Fibroblast of the aortic adventitia (primary cell): ENCODE results near the gene CIAO2A. TPM values are rescaled to one million over a fixed set of nuclear protein-coding genes. Genes with fewer than 3 reads are reported as not detected.

Experiments
- DNase-seq: peaks from one replicate; pipeline ENCODE4 v3.0.0-alpha.2; 2010; ENCODE audit warnings: low read depth
- H3K4me3 ChIP-seq: 2 replicates; pipeline ENCODE4 v1.5.1; 2011; ENCODE audit warnings: low read depth, mild to moderate bottlenecking, control low read depth, low read length, moderate library complexity
- small RNA-seq: library from RNA; depleted of rRNA; stranded (forward); fragments of <200 nt; gene quantifications from one replicate; pipeline ENCODE3, GENCODE V24; 2012
- total RNA-seq: library from RNA; depleted of rRNA; stranded (reverse); fragments of >200 nt; gene quantifications from 2 replicates; pipeline ENCODE4 v1.2.3, GENCODE V29; 2012; ENCODE audit warnings: low replicate concordance
- TF ChIP-seq, protein P1 (sequence below): IDR thresholded peaks from 2 replicates; pipeline ENCODE4 v1.5.1; 2011; ENCODE audit warnings: mild to moderate bottlenecking, low read length, control low read depth, inconsistent platforms; ENCODE audit not compliant: insufficient read depth

CIAO2A gene
- total RNA-seq, 1 donor = 57.5 TPM

DNA sequence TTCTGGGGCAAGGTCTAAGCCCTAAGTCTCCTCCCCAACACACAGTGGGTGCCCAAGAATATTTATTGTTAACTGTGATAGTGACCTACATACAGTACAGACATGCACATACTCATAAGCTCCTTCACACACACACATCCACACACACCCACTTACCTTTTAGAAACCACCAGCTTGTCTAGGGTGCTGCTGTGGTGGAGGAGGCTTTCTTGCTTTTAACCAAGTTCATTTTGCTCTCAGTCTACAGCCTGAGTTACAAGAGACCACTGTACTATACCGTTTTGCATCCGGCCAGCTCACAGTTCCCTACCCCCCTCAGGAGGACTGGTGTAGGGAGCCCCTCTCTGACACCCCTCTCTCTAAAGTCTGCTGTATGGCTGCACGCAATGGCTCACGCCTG, 64.0 kb downstream of the CIAO2A start:
- no peak overlapping the region for H3K4me3 ChIP-seq
- TF ChIP-seq, protein P1, sequence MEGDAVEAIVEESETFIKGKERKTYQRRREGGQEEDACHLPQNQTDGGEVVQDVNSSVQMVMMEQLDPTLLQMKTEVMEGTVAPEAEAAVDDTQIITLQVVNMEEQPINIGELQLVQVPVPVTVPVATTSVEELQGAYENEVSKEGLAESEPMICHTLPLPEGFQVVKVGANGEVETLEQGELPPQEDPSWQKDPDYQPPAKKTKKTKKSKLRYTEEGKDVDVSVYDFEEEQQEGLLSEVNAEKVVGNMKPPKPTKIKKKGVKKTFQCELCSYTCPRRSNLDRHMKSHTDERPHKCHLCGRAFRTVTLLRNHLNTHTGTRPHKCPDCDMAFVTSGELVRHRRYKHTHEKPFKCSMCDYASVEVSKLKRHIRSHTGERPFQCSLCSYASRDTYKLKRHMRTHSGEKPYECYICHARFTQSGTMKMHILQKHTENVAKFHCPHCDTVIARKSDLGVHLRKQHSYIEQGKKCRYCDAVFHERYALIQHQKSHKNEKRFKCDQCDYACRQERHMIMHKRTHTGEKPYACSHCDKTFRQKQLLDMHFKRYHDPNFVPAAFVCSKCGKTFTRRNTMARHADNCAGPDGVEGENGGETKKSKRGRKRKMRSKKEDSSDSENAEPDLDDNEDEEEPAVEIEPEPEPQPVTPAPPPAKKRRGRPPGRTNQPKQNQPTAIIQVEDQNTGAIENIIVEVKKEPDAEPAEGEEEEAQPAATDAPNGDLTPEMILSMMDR = no peak
- DNase-seq = no peak

DNA sequence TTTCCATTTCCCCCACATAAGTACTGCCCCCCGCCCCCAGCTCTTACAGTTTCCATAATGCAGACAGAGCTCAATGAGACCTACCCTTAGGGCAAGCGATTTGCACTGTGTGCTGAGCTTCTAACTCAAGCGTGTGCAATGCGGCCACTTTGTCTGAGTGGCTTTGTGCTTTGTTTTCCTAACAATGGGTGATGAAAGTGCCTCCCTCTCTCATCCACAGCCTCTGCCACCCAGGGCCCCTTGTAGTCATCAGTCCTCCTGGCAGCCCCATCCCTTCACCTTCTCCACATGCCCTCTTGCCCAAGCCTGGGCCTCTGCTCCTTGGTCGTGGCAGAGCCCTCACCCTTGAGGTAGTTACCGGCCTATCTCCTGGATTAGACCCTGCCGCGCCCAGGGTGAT, 64.5 kb downstream of the CIAO2A start:
- TF ChIP-seq, protein P1 = no peak
- DNase-seq = no peak
- no peak overlapping the region for H3K4me3 ChIP-seq

- TF ChIP-seq, protein P1 = no peak
- no peak overlapping the region for H3K4me3 ChIP-seq
- DNase-seq = no peak
Observed at GRCh38 chr15:64026591-64026990, 67.0 kb downstream of the CIAO2A start.

DNA sequence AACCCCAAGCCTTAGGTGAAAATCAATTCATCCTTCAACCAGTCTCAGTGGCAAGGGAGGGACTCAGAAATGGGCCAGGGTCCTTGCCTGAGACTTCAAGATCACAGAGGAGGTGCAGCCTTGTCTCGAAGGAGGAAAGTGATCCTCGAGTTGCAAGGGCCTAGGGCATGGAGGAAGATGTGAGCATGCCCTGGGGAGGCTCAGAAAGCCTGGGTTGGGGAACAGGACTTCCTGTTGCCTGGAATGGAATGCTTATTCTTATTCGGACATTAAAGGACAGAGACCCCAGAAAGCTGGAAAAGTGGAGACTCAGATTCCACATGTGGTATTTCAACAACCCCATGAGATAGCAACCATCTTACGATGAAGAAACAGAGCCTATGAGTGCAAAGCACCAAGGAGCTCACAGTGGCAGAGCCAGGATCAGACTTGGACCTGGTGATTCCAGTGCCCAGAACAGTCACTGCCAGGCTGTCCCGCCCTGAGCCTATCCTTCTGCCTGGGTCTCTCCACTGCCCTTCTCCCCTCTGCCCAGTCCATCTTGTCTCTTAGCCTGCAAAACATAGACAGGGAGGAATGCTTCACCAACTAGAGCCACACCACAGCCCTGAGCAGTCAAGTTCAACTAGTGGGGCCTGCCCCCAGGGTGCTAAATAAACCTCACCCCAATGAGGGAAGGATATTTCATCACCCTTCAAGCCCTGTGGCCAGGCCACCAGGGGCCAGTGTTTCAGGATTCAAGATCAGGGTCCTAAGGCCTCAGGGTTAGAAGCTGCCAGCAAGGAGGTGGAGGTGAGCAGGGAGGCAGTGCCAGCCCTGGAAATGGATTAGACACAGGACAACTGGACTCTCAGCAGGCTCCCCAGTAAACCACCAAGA, 69.2 kb downstream of the CIAO2A start:
- no peak overlapping the region for H3K4me3 ChIP-seq
- TF ChIP-seq, protein P1 = no peak
- no peak for DNase-seq

DNA sequence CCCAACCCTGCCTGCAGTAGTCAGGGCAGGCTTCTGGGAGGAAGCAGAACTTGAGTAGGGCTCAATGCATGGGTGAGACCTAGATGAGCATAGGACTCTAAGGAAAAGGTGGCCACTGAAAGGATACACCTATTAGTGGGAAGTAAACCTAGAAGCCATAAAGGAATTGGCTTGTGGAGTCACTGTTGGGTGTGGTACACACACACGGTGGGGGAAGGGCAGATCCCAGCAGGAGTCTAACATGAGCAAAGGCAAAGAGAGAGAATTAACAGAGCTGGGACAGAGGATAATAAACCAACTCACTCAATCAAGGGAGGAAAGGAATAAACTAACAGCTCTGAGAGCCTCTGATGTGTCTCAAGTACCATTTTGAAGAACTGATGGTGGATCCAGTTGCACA, 70.4 kb downstream of the CIAO2A start:
- no peak overlapping the region for H3K4me3 ChIP-seq
- TF ChIP-seq, protein P1 = no peak
- no peak for DNase-seq

- DNase-seq = no peak
- no peak overlapping the region for H3K4me3 ChIP-seq
- TF ChIP-seq, protein P1 = no peak
Observed at GRCh38 chr15:64022571-64022970, 71.1 kb downstream of the CIAO2A start.

Small RNAs within 50 kb of the gene (small RNA-seq; reads per million reads assigned to genes)
- gene RF00019 = not detected

Other genes with a start within 250 kb of the CIAO2A start
- gene DAPK2, start 47.4 kb downstream of the CIAO2A start, total RNA-seq = 3.7 and 4.2 TPM in 2 replicates
- gene SNX1, start 2.1 kb upstream of the CIAO2A start, total RNA-seq = 37.0 and 55.0 TPM in 2 replicates
- 0.18 and 0.41 TPM in 2 replicates for gene SNX22, start 57.9 kb upstream of the CIAO2A start, total RNA-seq
- gene PPIB, start 69.2 kb upstream of the CIAO2A start, total RNA-seq = 237 and 811 TPM in 2 replicates